ENCODE measurements around the gene KRT5. TPM values are rescaled to one million over a fixed set of nuclear protein-coding genes. Genes with fewer than 3 reads are reported as not detected.

Gene KRT5
- polyA plus RNA-seq, 3 donors: 0.99 to 12.1 (median 1.8) TPM

DNA sequence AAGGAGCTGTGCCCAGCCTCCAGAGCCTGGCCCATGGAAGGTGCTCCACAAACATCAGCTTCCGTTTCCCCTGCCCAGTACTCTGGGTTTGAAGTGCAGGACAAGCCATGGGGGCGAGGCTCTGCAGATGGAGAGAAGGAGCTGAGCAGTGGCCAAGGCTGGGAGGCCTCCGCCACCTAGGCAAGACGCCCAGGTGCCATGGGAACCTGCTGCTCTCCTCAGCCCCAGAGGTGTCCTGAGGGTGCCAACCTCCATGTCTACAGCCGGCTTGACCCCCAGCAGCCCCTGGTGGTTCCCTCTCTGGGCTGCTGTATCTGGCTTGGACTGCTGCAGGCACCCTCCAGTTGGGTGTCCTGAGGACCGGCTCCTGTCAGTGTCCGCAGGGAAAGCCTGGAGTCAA, 20.3 kb upstream of the KRT5 start:
- H3K27ac ChIP-seq (ENCODE audit: low read depth, low read length): no peak overlapping the region
- 92 to 96% (median 94%) methylated on average over 7 of the region's 7 CpGs for WGBS, 3 donors

DNA sequence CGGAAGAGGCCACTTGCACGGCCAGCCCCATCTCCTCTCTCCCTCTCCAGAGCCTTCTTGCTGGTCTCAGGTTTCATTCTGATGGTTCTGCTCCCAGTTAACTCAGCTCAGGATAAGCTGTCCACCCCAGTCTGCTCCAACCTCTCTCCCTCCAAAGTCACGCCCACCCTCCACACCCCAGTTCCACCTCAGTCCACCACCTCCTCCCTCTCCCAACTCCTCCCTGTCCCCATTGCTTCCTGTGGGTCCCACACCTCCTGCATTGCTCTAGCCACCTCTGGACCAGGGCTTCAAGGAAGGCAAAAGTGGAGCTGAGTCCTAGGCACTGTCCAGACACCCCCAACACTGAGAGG, 19.6 kb upstream of the KRT5 start:
- no peak overlapping the region for H3K27ac ChIP-seq (ENCODE audit: low read depth, low read length)
- WGBS, 3 donors: 80 to 96% (median 85%) methylated on average over 3 of the region's 3 CpGs

DNA sequence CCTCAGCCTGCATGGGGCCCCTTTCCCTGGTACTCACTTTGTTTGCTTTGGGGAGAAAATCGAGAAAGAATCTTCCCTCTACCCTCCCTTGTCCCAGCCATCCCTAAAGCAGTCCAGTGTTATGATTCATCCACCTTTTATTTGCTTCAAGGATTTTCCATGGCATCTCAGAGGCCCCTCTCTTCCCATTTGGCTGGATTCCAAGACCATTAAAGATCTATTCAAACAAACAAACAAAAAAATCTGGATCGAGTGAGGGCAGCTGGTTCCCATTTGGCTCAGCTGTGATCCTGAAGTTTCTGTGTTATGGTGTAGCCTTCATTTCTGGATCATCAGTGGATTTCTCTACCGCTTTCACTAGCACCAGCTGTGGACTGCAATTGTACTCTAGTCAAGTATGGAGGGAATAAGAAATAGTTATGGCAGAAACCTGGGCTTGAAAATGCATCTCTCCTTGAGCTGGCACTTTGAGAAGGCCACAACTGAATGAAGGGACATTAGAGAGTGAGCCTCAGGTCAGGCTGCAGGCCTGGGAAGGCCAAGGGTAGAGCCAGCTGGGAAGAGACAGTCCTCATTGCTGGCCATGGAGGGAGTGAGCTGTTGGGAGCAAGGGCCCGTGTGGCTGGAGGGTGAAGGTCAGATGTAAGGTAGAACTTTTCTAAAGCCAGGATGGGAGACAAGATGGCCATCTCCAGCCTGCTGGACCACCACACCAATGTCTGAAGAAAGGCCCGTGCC, 19.1 kb upstream of the KRT5 start:
- WGBS, 3 donors: 57 to 63% (median 63%) methylated on average over 5 of the region's 5 CpGs
- H3K27ac ChIP-seq (ENCODE audit: low read depth, low read length): no peak overlapping the region

DNA sequence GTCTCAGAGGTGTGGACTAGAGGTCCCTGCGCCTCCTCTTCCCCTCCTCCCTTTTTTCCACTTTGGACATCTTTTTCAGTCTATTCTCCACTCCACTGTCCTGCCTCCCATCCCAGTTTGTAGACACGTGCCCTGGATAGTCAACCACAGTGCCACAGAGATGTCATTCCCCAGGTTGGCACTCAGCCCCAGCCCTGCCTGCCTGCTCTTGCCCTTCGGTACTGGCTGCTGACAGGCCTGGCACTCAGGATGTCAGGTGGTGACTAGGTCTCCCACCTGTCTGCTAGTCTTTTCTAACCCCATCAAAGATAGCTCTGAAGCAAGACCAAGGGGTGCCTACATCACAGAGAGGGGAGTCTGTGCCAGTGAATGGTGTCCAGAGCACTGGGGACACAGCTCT, 16.9 kb upstream of the KRT5 start:
- H3K27ac ChIP-seq (ENCODE audit: low read depth, low read length): no peak overlapping the region
- WGBS, 3 donors: 67 to 86% (median 79%) methylated on average over 3 of the region's 3 CpGs

DNA sequence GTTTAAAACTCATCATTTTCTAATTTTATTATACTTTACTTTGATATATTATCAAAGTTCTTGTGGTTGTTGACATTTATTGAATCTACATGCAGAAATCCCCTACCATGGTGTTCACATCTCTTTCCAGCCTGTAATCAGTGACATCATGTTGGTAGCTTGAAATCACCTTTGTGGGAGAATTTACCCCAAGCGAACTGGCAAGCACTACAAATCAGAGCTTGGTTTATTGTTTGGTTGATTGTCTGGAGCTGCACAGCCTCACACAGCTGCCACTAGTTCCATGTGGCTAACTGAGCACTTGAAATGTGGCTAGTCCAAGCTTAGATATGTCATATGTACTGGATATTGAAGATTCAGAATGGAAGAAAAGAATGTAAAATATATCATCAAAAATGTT, 15.4 kb upstream of the KRT5 start:
- H3K27ac ChIP-seq (ENCODE audit: low read depth, low read length): no peak overlapping the region
- WGBS, 3 donors: 0 to 68% (median 37%) methylated on average over 1 of the region's 1 CpG

DNA sequence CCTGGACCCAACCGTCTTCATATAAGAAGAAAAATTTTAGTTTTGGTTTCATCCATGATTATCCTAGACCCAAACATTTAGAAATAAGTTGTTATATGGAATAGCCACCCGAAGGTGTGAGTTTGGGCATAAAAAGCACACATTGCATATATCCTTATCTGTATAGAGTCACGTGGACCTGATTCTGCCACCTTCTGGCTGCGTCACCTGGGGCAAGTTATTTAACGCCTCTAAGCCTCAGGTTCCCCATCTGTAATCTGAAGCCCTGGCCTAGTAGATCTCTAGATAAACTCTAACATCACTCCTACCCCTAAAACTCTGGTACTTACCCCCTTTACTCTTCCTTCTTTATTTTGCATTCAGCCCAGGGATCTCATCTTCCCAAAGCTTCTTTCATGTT, 14.3 kb upstream of the KRT5 start:
- H3K27ac ChIP-seq (ENCODE audit: low read depth, low read length): no peak overlapping the region
- 74 to 83% (median 78%) methylated on average over 5 of the region's 5 CpGs for WGBS, 3 donors

DNA sequence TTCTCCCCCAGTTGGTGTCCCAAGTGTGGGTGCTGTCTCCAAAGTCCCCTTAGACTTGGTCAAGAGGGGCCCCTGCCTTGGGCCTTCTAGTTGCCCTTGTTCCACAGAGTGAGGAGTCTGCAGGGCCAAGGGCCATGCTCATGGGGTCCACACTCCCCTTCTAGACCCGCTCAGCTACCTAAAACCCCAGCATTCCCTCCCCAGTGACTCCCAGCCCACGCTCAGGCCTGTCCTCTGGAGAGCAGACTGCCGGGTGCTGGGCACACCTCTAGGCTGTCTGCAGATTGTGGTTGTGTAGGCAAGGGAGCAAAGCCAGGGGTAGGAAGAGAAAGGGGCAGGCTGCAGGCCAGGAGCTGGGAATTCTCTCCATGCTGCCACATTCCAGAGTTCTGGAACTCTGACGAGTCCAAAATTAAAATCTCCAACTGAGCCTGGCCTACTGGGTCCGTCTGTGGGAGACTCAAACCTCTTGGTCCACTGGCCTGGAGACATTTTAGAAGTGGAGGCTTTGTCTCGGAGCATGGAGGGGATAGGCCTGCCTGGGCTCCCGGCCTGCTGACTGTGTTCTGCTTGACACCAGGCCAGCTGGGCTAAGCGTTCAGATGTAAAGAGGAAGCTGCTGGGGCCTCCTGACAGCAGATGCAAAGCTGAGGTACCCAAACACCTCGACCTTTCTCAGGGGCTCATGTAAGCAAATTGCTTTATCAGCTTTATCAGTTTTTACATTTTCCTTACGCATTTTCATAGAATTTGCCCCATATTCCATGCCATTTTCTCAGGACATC, 13.7 kb upstream of the KRT5 start:
- no peak overlapping the region for H3K27ac ChIP-seq (ENCODE audit: low read depth, low read length)
- WGBS, 3 donors: 67 to 82% (median 73%) methylated on average over 10 of the region's 10 CpGs

DNA sequence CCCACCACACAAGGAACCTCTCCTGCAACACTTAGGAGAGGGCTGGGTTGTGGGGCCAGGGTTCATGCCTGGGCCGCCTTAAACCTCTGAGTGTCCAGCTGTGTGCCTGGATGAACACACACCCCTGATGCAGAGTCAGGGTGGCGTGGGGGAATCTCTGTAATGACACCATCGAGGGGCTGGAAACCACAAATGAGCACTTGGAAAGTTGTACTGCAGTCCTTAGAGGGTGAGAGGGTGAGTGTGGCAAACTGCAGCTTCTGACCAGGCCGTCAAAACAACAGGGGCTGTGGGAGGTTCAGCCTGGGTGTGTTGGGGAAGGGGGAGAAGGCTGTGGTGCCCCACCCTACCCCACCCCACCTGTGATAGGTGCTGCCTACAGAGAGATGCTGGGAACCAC, 12.4 kb upstream of the KRT5 start:
- WGBS, 3 donors: 59 to 81% (median 60%) methylated on average over 3 to 4 of the region's 4 CpGs
- H3K27ac ChIP-seq (ENCODE audit: low read depth, low read length): no peak overlapping the region

DNA sequence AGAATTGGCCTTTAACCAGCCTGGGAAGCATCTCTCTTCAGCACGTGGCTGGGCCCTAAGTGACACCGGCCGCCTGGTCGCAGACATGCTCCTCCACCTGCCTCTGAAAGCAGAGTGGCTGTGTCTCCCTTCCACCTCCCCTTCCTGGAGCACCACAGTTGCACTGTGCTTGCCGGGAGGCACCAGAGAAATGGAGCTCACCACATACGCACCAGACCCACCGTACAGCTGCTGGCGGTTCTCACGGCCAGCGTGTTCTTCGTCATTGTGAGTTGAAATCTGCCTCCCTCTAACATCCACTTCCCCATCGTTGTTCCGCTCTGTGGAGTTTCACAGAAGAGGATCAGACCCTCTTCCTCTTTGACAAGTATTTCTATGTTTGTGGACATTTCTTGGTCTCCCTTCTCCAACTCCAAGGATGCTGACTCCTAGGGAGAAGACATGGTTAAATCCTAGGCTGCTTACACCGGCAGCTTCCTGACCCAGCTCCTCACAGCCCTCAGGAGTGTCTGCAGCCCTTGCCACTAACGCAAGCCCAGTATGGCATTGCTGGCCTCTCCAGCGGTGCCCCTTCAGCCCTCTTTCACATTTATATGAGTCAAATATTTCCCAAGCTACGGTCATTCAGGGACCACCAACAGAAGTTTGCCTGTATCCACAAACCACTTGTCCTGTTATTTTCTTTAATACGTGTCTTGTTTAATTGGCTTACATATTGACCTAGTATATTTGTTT, 11.5 kb upstream of the KRT5 start:
- WGBS, 3 donors: 53 to 76% (median 69%) methylated on average over 18 of the region's 18 CpGs
- H3K27ac ChIP-seq (ENCODE audit: low read depth, low read length): no peak overlapping the region

DNA sequence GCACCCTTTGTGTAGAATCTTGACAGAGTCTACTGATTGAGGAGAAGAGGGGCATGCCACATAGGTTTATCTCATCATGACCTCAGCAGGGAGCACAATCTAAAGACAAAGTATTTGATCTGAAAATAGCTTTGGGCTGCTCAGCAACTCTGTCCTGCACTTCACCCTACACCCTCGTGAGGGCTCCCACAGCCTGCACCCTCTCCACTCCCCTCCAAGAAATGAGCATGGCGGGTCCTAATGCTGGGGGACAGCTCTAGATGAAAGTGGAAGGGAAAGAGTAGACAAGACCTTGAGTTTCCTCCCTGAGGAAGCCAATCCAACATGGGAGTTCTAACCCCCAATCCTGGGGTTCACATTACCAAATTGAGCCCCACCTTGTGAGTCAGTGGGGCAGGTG, 10.7 kb upstream of the KRT5 start:
- 84 to 91% (median 88%) methylated on average over 2 of the region's 2 CpGs for WGBS, 3 donors
- H3K27ac ChIP-seq (ENCODE audit: low read depth, low read length): no peak overlapping the region

DNA sequence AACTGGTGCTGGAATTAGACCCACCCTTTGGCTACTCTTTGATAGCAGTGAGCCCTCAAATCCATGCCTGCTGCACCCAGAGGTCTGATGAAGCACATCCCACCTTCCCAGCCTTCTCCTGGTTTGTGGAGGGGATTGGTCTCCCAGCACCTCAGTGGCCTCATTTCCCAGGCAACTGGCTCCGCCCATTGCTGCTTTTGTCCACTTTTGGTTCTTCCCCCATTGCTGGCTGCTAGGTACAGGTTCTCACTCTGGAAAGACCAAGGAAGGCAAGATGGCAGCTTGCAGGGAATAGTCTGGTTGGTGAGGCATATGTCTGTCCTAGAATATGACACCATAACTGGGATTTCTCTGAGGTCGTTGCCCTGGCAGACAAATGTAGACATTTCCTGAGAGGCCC, 10.2 kb upstream of the KRT5 start:
- WGBS, 3 donors: 63 to 73% (median 68%) methylated on average over 2 of the region's 2 CpGs

DNA sequence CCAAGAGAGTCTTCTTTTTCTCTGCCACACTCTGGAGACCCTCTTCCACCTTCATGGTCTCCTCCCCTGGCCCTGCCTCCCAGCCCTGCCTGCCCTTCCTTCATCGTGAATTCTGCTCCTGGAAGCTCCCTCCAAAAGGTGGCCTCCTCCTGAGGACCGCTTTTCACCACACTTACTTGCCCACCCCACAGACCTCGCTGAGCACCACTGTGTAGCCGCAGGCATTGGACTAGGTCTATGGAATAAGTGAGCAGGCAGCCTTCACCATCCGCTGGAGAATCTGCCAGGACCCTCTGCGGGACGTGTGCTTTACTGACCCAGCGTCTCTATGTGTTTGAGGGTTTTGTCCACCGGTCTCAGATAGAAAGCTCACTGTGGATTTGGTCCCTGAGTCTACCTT, 9.7 kb upstream of the KRT5 start:
- no peak overlapping the region for H3K27ac ChIP-seq (ENCODE audit: low read depth, low read length)
- WGBS, 3 donors: 93 to 95% (median 93%) methylated on average over 9 of the region's 9 CpGs

More for the DNA sequence above, 10.2 kb upstream of the KRT5 start:
- no peak overlapping the region for H3K27ac ChIP-seq (ENCODE audit: low read depth, low read length)

DNA sequence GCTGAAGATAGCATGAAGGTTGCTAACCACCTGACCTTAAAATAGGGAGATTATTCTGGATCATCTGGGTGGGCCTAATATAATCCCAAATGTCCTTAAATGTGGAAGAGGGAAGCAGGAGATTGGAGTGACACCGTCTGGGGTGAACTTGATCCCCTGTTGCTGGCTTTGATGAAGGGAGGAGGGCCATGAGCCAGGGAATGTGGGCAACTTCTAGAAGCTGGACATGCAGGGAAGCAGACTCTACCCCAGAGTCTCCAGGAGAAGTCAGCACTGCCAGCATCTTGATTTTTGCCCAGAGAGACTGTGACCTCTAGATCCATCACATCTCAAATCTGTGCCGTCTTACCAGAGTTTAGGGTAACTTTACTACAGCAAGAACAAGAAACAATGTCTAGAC, 9.2 kb upstream of the KRT5 start:
- 92 to 97% (median 95%) methylated on average over 2 of the region's 2 CpGs for WGBS, 3 donors
- no peak overlapping the region for H3K27ac ChIP-seq (ENCODE audit: low read depth, low read length)

DNA sequence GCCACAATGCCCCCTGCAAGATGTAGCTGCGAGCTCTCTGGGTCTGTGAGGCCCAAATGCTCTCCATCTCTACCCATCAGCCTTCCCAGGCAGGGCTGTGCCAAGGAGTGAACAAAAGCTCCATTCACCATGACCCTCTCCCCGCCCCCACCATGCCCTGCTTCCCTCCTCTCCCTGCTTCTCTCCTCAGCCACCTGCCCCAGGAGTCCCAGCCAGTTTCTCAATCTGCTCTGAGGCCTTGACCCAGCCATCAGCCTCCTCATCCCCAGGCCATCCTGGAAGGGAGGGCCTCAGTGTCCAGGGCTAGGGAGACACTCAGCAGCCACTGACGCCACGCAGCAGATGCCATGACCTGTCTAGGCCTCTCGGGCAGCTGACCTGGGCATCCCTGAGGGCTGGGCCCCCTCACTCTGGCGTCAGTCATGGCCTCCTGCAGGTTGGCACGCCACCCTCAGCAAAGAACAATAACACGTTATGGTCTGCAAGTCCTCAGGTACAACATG, 8.5 kb upstream of the KRT5 start:
- 76 to 89% (median 86%) methylated on average over 8 of the region's 8 CpGs for WGBS, 3 donors
- H3K27ac ChIP-seq (ENCODE audit: low read depth, low read length): no peak overlapping the region

DNA sequence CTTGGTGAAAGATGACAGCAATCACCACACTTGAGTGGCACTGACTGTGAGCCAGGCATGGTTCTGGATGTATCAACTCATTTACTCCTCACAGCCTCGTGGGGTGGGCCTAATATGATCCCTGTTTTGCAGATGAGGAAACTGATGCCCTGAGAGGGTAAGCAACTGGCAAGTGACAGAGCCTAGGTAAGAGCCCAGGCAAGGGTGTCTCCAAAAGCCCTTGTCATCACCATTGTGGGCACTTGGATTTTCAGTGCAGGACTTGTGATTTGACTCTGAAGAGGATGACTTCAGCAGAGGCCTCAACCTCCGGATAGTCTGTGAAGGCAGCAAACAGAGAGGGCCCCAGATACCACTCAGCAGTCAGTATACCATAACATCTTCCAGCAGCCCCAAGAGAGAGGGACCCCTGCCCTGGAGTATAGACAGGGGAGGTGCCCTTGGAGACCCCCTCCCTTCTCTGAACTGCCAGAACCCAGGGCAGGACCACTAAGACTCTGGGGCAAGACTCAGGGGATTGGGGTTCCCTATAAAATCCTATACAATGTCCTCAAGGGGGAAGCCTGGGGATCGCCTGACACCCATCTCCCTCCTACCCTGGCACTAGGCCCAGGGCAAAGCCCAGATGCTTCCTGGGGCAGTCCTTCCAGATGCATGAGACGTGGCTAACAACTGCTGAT, 7.1 kb upstream of the KRT5 start:
- 43 to 86% (median 51%) methylated on average over 4 of the region's 4 CpGs for WGBS, 3 donors
- H3K27ac ChIP-seq (ENCODE audit: low read depth, low read length): no peak overlapping the region

DNA sequence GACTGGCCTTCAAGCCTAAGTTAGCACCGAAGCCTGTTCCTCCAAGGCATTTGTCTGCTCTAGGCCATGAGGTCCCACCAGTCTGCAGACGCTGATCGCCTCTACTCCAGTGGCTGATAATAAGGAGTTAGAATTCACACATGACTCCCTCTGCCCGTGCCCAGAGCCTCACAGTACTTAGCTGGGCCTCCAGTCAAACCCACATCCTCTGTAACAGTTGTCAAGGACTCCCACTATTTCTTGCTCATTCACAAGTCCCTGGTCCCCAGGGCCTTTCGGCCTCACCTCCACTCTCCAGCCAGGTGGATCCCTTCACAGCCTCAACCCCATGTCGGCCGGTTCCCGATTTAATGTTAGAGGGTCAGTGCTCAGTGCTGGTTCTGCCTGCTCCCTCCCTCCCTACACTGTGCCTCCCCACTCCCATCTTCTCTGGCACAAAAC, 6.3 kb upstream of the KRT5 start:
- WGBS, 3 donors: 72 to 83% (median 81%) methylated on average over 8 of the region's 8 CpGs
- H3K27ac ChIP-seq (ENCODE audit: low read depth, low read length): no peak overlapping the region

DNA sequence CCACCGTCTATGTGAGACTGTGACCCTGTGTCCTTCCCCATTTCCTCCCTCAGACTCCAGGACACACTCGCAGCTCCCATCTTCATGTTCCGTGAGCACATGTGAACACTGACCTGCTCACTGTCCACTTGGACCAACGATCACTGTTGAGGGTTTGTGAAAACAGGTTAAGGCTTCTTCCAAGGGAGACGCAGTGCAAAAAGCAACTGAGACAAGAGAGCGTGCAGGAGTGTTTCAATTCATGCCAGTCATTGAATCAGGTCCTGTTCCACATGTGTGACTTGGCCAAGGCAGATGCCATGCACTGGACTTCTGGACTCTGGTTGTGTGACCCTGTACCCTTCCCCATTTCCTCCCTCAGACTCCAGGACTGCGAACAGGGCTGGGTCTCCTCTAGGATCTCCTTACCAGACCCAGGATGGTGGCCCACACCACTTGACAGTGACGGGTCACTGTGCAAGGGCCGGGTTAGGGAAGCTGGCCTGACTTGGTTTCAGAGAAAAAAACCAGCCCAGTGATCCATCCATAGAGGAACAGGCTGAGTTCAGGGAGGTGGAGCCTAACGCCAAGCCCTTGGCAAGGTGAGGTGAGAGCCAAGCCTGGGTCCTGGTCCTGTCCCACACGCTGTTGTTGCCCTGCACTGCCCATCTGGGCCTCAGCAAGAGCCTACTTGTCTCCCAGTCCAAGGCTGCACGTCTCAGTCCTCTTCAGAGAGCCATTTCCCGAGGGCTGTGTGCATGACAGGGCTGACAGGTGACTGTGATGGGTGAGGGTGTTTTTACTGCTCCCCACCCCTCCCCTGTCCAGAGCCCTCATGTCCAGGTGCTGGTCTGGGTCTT, 5.7 kb upstream of the KRT5 start:
- no peak overlapping the region for H3K27ac ChIP-seq (ENCODE audit: low read depth, low read length)
- 78 to 84% (median 83%) methylated on average over 13 of the region's 13 CpGs for WGBS, 3 donors

All from adipose tissue (tissue), 3 donors.